Colonic mucosa (tissue), 4 donors: ENCODE data around the gene GALNT9. TPM values are rescaled to one million over a fixed set of nuclear protein-coding genes. Genes with fewer than 3 reads are reported as not detected.

ENCODE experiments used
- DNase-seq: peaks from one replicate; pipeline ENCODE4 v3.0.0-alpha.2; 2020
- H3K27ac ChIP-seq: fragments of 200-600 bp; one replicate; pipeline ENCODE4 v1.8.0; 2021
- H3K27me3 ChIP-seq: fragments of 200-600 bp; one replicate; pipeline ENCODE4 v1.8.0; 2021
- H3K36me3 ChIP-seq: fragments of 200-600 bp; one replicate; pipeline ENCODE4 v1.8.0; 2021
- H3K4me1 ChIP-seq: fragments of 200-600 bp; one replicate; pipeline ENCODE4 v1.8.0; 2021; ENCODE audit warnings: mild to moderate bottlenecking
- H3K4me3 ChIP-seq: fragments of 200-600 bp; one replicate; pipeline ENCODE4 v1.8.0; 2021
- H3K9ac ChIP-seq, 2 donors: one replicate each; pipeline ENCODE4 v1.7.0; 2013; ENCODE audit warnings: control low read depth in 2 of 2, low read depth in 2 of 2, low read length in 2 of 2
- H3K9me3 ChIP-seq: fragments of 200-600 bp; one replicate; pipeline ENCODE4 v1.8.0; 2021
- CTCF ChIP-seq: fragments of 200-600 bp; IDR thresholded peaks from one replicate; pipeline ENCODE4 v1.8.0; 2022; ENCODE audit warnings: antibody characterized with exemption, mild to moderate bottlenecking
- intact Hi-C: fragments of 100-400 bp; cut with DNase I; formaldehyde crosslinking; loops from one replicate; pipeline ENCODE4 v1.14.1; 2022
- total RNA-seq, 2 donors: library from RNA; stranded (reverse); fragmentation: NEBNext Ultra II Directional in 1 of 2; extraction: Animal tissue kit (Norgen Biotek cat#: 25700) in 1 of 2; gene quantifications; one replicate each; pipeline ENCODE4 v1.2.1, GENCODE V29; 2021
- donor health status: healthy.
- donor health status: DM: no; HTN: no; CAD: no.
- donor health status: DM: no; HTN: no; CAD: no.

Gene GALNT9
- total RNA-seq, 2 donors from 2014 or later, result 0.45 TPM; not detected in 1

GRCh38 chr12:132275110-132275531 lies 54.3 kb downstream of the GALNT9 start:
- H3K4me1 ChIP-seq, result no peaks in the 10 kb centered on the region
- no peak overlapping the region for H3K27ac ChIP-seq
- TF ChIP-seq CTCF, result no peak
- intact Hi-C loops, result no loop called here
- no peaks in the 10 kb centered on the region for H3K36me3 ChIP-seq
- DNase-seq, result peak; percentile 74
- peak overlapping the region in 1 of 2 donors; percentile 2 for H3K9ac ChIP-seq
- no peak overlapping the region for H3K4me3 ChIP-seq
- no peaks in the 10 kb centered on the region for H3K9me3 ChIP-seq
- no peaks in the 10 kb centered on the region for H3K27me3 ChIP-seq

GRCh38 chr12:132273992-132274334 lies 55.4 kb downstream of the GALNT9 start:
- Histone ChIP-seq H3K27me3 (no peaks in the 10 kb centered on the region), H3K27ac (no peak overlapping the region), H3K9me3 (no peaks in the 10 kb centered on the region), H3K4me3 (no peak overlapping the region), H3K36me3 (no peaks in the 10 kb centered on the region), H3K9ac (no peak overlapping the region), H3K4me1 (no peaks in the 10 kb centered on the region)
- intact Hi-C loops, result no loop called here
- no peak for DNase-seq
- TF ChIP-seq CTCF, result no peak

- Histone ChIP-seq H3K9me3 (no peaks in the 10 kb centered on the region), H3K4me3 (no peak overlapping the region), H3K4me1 (no peaks in the 10 kb centered on the region), H3K36me3 (no peaks in the 10 kb centered on the region), H3K9ac (no peak overlapping the region), H3K27me3 (no peaks in the 10 kb centered on the region), H3K27ac (no peak overlapping the region)
- DNase-seq, result no peak
- no peak for TF ChIP-seq CTCF
- intact Hi-C loops, result no loop called here
Measured at GRCh38 chr12:132272711-132273110, 56.7 kb downstream of the GALNT9 start.

GRCh38 chr12:132271755-132272092 lies 57.7 kb downstream of the GALNT9 start:
- TF ChIP-seq CTCF, result no peak
- H3K9me3 ChIP-seq, result no peaks in the 10 kb centered on the region
- H3K4me1 ChIP-seq, result no peaks in the 10 kb centered on the region
- H3K4me3 ChIP-seq, result no peak overlapping the region
- no peaks in the 10 kb centered on the region for H3K36me3 ChIP-seq
- no peaks in the 10 kb centered on the region for H3K27me3 ChIP-seq
- H3K27ac ChIP-seq, result no peak overlapping the region
- intact Hi-C loops, result no loop called here
- no peak overlapping the region for H3K9ac ChIP-seq
- no peak for DNase-seq

GRCh38 chr12:132270969-132271754 lies 58.2 kb downstream of the GALNT9 start:
- Histone ChIP-seq H3K9ac (no peak overlapping the region), H3K9me3 (no peaks in the 10 kb centered on the region), H3K36me3 (no peaks in the 10 kb centered on the region), H3K4me1 (no peaks in the 10 kb centered on the region), H3K4me3 (no peak overlapping the region), H3K27me3 (no peaks in the 10 kb centered on the region), H3K27ac (no peak overlapping the region)
- intact Hi-C loops, result no loop called here
- no peak for TF ChIP-seq CTCF
- no peak for DNase-seq
